Aorta (tissue), 5 donors: ENCODE measurements around the gene SUPT4H1. TPM values are rescaled to one million over a fixed set of nuclear protein-coding genes. Genes with fewer than 3 reads are reported as not detected.
A peak's percentile ranks its signal among the peaks of the same experiment; 100 is the strongest.

Experiments used
- ATAC-seq: fragments of 200-7000 bp; cut with Tn5 transposase; one replicate; pipeline ENCODE4 v1.9.1; 2022; ENCODE audit warnings: moderate library complexity; ENCODE audit not compliant: low FRiP score
- DNase-seq, 2 donors: peaks; one replicate each; pipeline ENCODE4 v3.0.0-alpha.2; 2020
- H3K27ac ChIP-seq, 2 donors: one replicate each; pipeline ENCODE4 v1.5.1; 2013; ENCODE audit warnings: low read length in 2 of 2, mild to moderate bottlenecking in 2 of 2, moderate library complexity in 2 of 2, control low read depth in 1 of 2, inconsistent platforms in 1 of 2, low read depth in 1 of 2
- H3K27me3 ChIP-seq, 2 donors: one replicate each; pipeline ENCODE4 v1.6.1; 2013; ENCODE audit warnings: control low read depth in 1 of 2, low read length in 1 of 2, mild to moderate bottlenecking in 1 of 2, moderate library complexity in 1 of 2; ENCODE audit not compliant: insufficient read depth in 2 of 2, control insufficient read depth in 1 of 2
- H3K36me3 ChIP-seq, 2 donors: one replicate each; pipeline ENCODE4 v1.6.1; 2013; ENCODE audit warnings: control low read depth in 1 of 2, low read length in 1 of 2, mild to moderate bottlenecking in 1 of 2; ENCODE audit not compliant: insufficient read depth in 2 of 2, control insufficient read depth in 1 of 2
- H3K4me1 ChIP-seq, 2 donors: one replicate each; pipeline ENCODE4 v1.6.1; 2013; ENCODE audit warnings: low read length in 2 of 2, control low read depth in 1 of 2, mild to moderate bottlenecking in 1 of 2, moderate library complexity in 1 of 2; ENCODE audit not compliant: insufficient read depth in 2 of 2, control insufficient read depth in 1 of 2
- H3K4me3 ChIP-seq, 2 donors: one replicate each; pipeline ENCODE4 v1.5.1; 2013; ENCODE audit warnings: low read length in 2 of 2, control low read depth in 1 of 2, mild to moderate bottlenecking in 1 of 2
- H3K9me3 ChIP-seq: one replicate; pipeline ENCODE4 v1.6.1; 2013; ENCODE audit warnings: mild to moderate bottlenecking, low read length; ENCODE audit not compliant: control insufficient read depth
- WGBS, 2 donors: extraction: QIAGEN DNeasy Blood & Tissue Kit; methylation state at CpG; one replicate each; pipeline ENCODE4 v1.1.7; 2013; 5-methylcytosine and 5-hydroxymethylcytosine counted together
- intact Hi-C, 2 donors: fragments of 100-400 bp; cut with DNase I; formaldehyde crosslinking; loops; one replicate each; pipeline versions ENCODE4 v1.14.2 to v1.15.0; 2022
- polyA plus RNA-seq, 2 donors: library from polyadenylated mRNA; stranded (reverse); fragments of 200-250 nt; gene quantifications; one replicate each; pipeline ENCODE4 v1.2.3, GENCODE V29; 2013
- total RNA-seq, 2 donors: library from RNA; stranded (reverse); fragmentation: NEBNext Ultra II Directional; extraction: Animal tissue kit (Norgen Biotek cat#: 25700); gene quantifications; one replicate each; pipeline ENCODE4 v1.2.1, GENCODE V29; 2021
- donor health status: healthy with polysubstance abuse.
- donor health status: Bipolar disorder and iron deficiency.
- donor health status: DM: no; HTN: no; CAD: no.
- donor health status: DM: no; HTN: no; CAD: no.
- donor health status: DM: yes; HTN: yes; CAD: no.

SUPT4H1 gene
- total and polyA plus RNA-seq, 4 donors: 38.4 to 78.2 (median 62.7) TPM

- Histone ChIP-seq H3K4me1 (no peaks in the 10 kb centered on the region), H3K27me3 (no peaks in the 10 kb centered on the region), H3K36me3 (no peaks in the 10 kb centered on the region), H3K4me3 (no peak overlapping the region), H3K27ac (no peak overlapping the region), H3K9me3 (no peaks in the 10 kb centered on the region)
- ATAC-seq: no peak
- peak in 1 of 2 donors; percentile 70 for DNase-seq
- intact Hi-C loops: no loop called here
- 67 to 71% methylated on average over 10 of the region's 10 CpGs for WGBS, 2 donors
Measured at GRCh38 chr17:58335061-58335731, 16.8 kb downstream of the SUPT4H1 start.

GRCh38 chr17:58334661-58335060 lies 17.3 kb downstream of the SUPT4H1 start:
- H3K27ac ChIP-seq: no peak overlapping the region
- DNase-seq: peak in 1 of 2 donors; percentile 61
- H3K27me3 ChIP-seq: no peaks in the 10 kb centered on the region
- intact Hi-C loops: no loop called here
- 88 to 89% methylated on average over 9 of the region's 9 CpGs for WGBS, 2 donors
- H3K4me3 ChIP-seq: no peak overlapping the region
- no peaks in the 10 kb centered on the region for H3K36me3 ChIP-seq
- ATAC-seq: no peak
- H3K9me3 ChIP-seq: no peaks in the 10 kb centered on the region
- no peaks in the 10 kb centered on the region for H3K4me1 ChIP-seq

GRCh38 chr17:58334256-58334655 lies 17.7 kb downstream of the SUPT4H1 start:
- WGBS, 2 donors: 74 to 75% methylated on average over 5 of the region's 5 CpGs
- Histone ChIP-seq H3K4me3 (no peak overlapping the region), H3K27ac (no peak overlapping the region), H3K27me3 (no peaks in the 10 kb centered on the region), H3K36me3 (no peaks in the 10 kb centered on the region), H3K9me3 (no peaks in the 10 kb centered on the region), H3K4me1 (no peaks in the 10 kb centered on the region)
- no peak for ATAC-seq
- no peak for DNase-seq
- intact Hi-C loops: no loop called here

DNA sequence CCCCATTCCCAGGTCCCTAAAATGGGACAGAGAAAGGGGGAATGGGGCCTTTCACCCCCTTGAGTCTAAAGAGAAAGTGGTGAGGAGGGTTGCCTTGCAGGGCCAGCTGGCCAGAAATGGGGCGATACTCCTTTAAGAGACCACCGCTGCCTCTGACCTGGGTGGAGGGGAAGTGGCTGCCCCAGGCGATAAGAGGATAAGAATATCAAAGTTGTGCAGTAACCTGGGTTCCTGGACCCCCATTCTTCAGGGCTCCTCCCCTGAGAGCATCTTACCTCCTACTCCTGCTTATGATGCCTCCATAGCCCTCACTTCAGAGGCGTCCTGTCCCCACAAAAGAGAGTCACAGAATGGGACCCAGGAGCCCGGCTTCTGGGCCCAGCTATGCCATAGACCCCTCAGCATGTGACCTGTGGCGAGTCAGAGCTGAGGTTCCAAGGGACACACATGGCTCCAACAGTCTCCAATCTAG lies 18.2 kb downstream of the SUPT4H1 start:
- no peaks in the 10 kb centered on the region for H3K27me3 ChIP-seq
- no peaks in the 10 kb centered on the region for H3K36me3 ChIP-seq
- DNase-seq (no peak), ATAC-seq (no peak)
- intact Hi-C loops: no loop called here
- no peak overlapping the region for H3K4me3 ChIP-seq
- H3K9me3 ChIP-seq: no peaks in the 10 kb centered on the region
- WGBS, 2 donors: 59 to 63% methylated on average over 6 of the region's 6 CpGs
- H3K4me1 ChIP-seq: no peaks in the 10 kb centered on the region
- H3K27ac ChIP-seq: no peak overlapping the region

DNA sequence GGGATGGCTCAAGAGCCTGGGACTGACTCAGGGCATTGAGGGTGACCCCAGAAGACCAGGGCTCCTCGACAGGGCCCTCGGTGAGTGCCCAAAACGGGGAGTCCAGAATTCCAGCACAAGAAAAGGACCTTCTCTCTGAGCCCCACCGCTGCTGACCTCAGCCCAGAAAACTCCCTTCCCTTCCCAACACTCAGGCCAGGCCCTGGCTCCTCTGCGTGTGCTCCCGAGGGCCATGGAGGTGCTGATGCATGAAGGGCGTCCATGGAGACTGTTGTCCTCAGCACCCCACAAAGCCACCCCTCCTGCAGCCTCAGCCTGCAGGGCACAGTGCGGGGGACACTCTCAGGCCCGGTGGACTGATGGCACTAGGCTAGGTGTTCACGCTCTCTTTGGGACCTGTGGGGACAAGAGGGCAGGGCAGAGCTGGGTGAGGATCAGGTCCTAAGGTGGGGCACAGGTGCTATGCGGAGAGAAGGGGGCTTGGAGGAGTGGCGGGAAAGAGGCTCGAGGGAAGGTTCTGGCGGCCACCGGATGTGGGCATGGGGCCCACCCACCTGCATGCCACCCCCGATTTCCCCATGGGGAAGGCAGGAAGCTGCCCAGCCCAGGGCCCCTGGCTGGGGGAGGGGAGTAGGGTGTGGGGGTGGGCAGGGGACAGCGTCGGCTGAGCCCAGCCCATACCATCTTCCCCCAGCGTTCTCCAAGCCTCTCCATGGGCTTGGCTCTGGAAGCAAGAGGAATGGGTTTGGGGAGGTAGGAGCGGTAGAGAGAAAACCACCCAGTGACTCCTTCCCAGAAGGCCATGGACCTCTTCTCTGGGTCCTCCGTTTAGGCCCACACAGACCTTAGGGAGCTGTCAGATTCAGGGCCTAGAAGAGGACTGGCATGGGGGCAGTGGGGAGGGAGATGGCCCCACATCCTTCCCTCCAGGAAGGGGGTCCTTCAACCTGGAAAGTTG lies 18.9 kb downstream of the SUPT4H1 start:
- H3K27ac ChIP-seq: no peak overlapping the region
- no peaks in the 10 kb centered on the region for H3K36me3 ChIP-seq
- H3K9me3 ChIP-seq: no peaks in the 10 kb centered on the region
- DNase-seq (peak in 1 of 2 donors; percentile 52), ATAC-seq (no peak)
- WGBS, 2 donors: 75 to 78% methylated on average over 21 of the region's 21 CpGs
- H3K4me3 ChIP-seq: no peak overlapping the region
- H3K27me3 ChIP-seq: no peaks in the 10 kb centered on the region
- intact Hi-C loops: no loop called here
- no peaks in the 10 kb centered on the region for H3K4me1 ChIP-seq

- ATAC-seq: peak; percentile 51
Measured at GRCh38 chr17:58331815-58332777, 19.9 kb downstream of the SUPT4H1 start.

DNA sequence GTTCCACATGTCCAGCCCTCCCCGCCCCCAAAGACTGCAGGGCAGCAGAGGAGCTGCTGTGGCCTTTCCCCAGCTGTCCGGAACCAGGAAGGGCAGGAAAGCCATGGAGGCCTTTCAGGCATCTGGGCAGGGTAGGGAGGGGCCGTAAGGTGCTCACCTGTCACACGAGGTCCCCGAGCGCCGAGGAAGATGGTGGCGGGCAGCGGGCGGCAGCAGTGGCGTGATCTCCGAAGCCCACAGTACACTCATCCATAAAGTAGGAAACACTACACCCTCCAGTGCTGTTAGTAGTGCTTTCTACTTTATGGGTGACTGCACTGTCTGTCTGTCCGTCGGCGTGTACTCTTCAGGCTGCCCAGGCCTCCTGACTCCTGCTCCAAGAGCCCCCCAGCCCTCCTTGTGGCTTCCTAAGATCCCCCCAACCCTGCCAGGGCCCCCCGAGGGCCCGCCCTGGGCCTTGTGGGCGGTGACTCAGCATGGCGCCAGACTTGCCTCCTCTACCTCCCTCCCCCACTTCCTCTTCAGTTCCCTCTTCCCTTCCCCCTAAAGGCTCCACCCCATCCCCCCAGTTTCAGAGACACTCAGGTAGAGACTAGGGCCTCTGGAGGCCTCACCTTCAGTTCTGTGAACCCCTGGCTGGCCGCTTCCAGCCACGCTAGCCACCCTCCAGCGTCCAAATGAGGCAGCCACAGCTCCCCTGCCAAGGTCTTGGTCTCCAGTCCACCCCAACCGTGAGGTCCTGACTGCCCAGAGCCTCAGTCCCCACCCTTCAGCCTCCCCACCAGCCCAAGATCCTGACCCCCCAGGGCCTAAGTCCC lies 20.8 kb downstream of the SUPT4H1 start:
- peak; percentile 74 to 76 for DNase-seq
- intact Hi-C loops: no loop called here
- Histone ChIP-seq H3K27ac (no peak overlapping the region), H3K4me3 (no peak overlapping the region), H3K4me1 (no peaks in the 10 kb centered on the region), H3K27me3 (no peaks in the 10 kb centered on the region), H3K36me3 (no peaks in the 10 kb centered on the region), H3K9me3 (no peaks in the 10 kb centered on the region)
- WGBS, 2 donors: 84% methylated on average over 23 of the region's 23 CpGs
- ATAC-seq: no peak

More at GRCh38 chr17:58331815-58332777, 19.9 kb downstream of the SUPT4H1 start:
- intact Hi-C loops: no loop called here
- no peaks in the 10 kb centered on the region for H3K36me3 ChIP-seq
- no peaks in the 10 kb centered on the region for H3K9me3 ChIP-seq
- WGBS, 2 donors: 83 to 91% methylated on average over 22 to 31 of the region's 31 CpGs
- H3K27me3 ChIP-seq: no peaks in the 10 kb centered on the region
- no peak overlapping the region for H3K27ac ChIP-seq
- H3K4me3 ChIP-seq: no peak overlapping the region
- no peaks in the 10 kb centered on the region for H3K4me1 ChIP-seq
- DNase-seq: peak; percentile 89
